H1 (cell line): ENCODE results near the gene SIPA1L3. TPM values are rescaled to one million over a fixed set of nuclear protein-coding genes. Genes with fewer than 3 reads are reported as not detected.

Source experiments
- CTCF ChIA-PET: fragments of 300-600 bp; sonication (Branson Sonifier 250); formaldehyde crosslinking; loops from one replicate; lab custom pipeline; 2021; ENCODE audit not compliant: partially characterized antibody; lab: Charles Lee
- POLR2A ChIA-PET: fragments of 300-600 bp; sonication (Branson Sonifier 250); formaldehyde crosslinking; loops from one replicate; lab custom pipeline; 2021; ENCODE audit warnings: inconsistent platforms; ENCODE audit not compliant: partially characterized antibody; lab: Charles Lee
- DNase-seq, 2 experiments: peaks; one replicate each; pipeline versions ENCODE4 v3.0.0 to v3.0.0-alpha.2; 2010 to 2022; ENCODE audit warnings: low spot score in 2 of 2, low read depth in 1 of 2, mixed read lengths in 1 of 2
- FAIRE-seq: peaks from 2 replicates; lab custom pipeline; 2011; peaks lifted over from hg19 to GRCh38; lab: Jason Lieb, UNC
- H2AFZ ChIP-seq: 2 replicates; pipeline ENCODE4 v1.8.1; 2012; ENCODE audit warnings: low read length, inconsistent platforms
- H2AK5ac ChIP-seq: 2 replicates; pipeline ENCODE4 v1.6.1; 2013; ENCODE audit warnings: low read depth, low read length
- H2BK120ac ChIP-seq: replicated peaks from 2 replicates; pipeline ENCODE3; 2013; ENCODE audit warnings: low read depth, low read length, inconsistent platforms
- H2BK12ac ChIP-seq: 2 replicates; pipeline ENCODE4 v1.6.1; 2013; ENCODE audit warnings: low read depth, low read length
- H2BK15ac ChIP-seq: 2 replicates; pipeline ENCODE4 v1.6.1; 2013; ENCODE audit warnings: low read length
- H2BK20ac ChIP-seq: 2 replicates; pipeline ENCODE4 v1.6.1; 2013; ENCODE audit warnings: low read length
- H2BK5ac ChIP-seq: 2 replicates; pipeline ENCODE4 v1.6.1; 2013; ENCODE audit warnings: low read depth, low read length
- H3K14ac ChIP-seq: 2 replicates; pipeline ENCODE4 v1.6.1; 2013; ENCODE audit warnings: inconsistent platforms; ENCODE audit not compliant: insufficient read length
- H3K18ac ChIP-seq: 2 replicates; pipeline ENCODE4 v1.6.1; 2013; ENCODE audit warnings: low read length; ENCODE audit errors: extremely low read depth
- H3K23ac ChIP-seq: 2 replicates; pipeline ENCODE4 v1.6.1; 2013; ENCODE audit warnings: inconsistent platforms; ENCODE audit not compliant: insufficient read length
- H3K23me2 ChIP-seq: 2 replicates; pipeline ENCODE4 v1.6.1; 2013; ENCODE audit warnings: low read depth, low read length
- H3K27ac ChIP-seq: 2 replicates; pipeline ENCODE4 v1.6.1; 2011; ENCODE audit warnings: low read depth, low read length, inconsistent platforms
- H3K27me3 ChIP-seq, 4 experiments: replicated peaks in 1 of 4; 1 replicate in 1 of 4; 2 replicates in 3 of 4; pipeline versions ENCODE4 v1.6.1 to v1.8.1; 2011 to 2013; ENCODE audit warnings: low read length in 3 of 4, mild to moderate bottlenecking in 3 of 4, inconsistent platforms in 2 of 4, mixed read lengths in 2 of 4, moderate library complexity in 1 of 4; ENCODE audit not compliant: control insufficient read depth in 3 of 4, insufficient read depth in 3 of 4; ENCODE audit errors: extremely low read depth in 1 of 4
- H3K36me3 ChIP-seq, 4 experiments: 2 replicates each; pipeline versions ENCODE4 v1.6.1 to v1.8.1; 2011 to 2013; ENCODE audit warnings: mild to moderate bottlenecking in 4 of 4, low read length in 3 of 4, moderate library complexity in 2 of 4, control low read depth in 1 of 4, inconsistent platforms in 1 of 4; ENCODE audit not compliant: insufficient read depth in 4 of 4, control insufficient read depth in 2 of 4
- H3K4ac ChIP-seq: replicated peaks from 2 replicates; pipeline ENCODE3; 2013; ENCODE audit warnings: low read length, low read depth, mixed read lengths, inconsistent platforms; ENCODE audit not compliant: insufficient read length
- H3K4me1 ChIP-seq, 4 experiments: replicated peaks in 1 of 4; 1 replicate in 1 of 4; 2 replicates in 3 of 4; pipeline versions ENCODE4 v1.6.1 to v1.8.1; 2011 to 2013; ENCODE audit warnings: low read length in 3 of 4, inconsistent platforms in 2 of 4, mixed read lengths in 1 of 4; ENCODE audit not compliant: insufficient read depth in 4 of 4, control insufficient read depth in 3 of 4
- H3K4me2 ChIP-seq, 2 experiments: 2 replicates each; pipeline versions ENCODE4 v1.6.1 to v1.8.1; 2011 to 2013; ENCODE audit warnings: low read depth in 2 of 2, low read length in 2 of 2, control low read depth in 1 of 2, inconsistent platforms in 1 of 2, mild to moderate bottlenecking in 1 of 2; ENCODE audit not compliant: insufficient read depth in 1 of 2
- H3K4me3 ChIP-seq, 4 experiments: fragments of 200-600, 300-600 bp in 1 of 4; sonication (generic), shearing (Covaris generic), sonication (Bioruptor Twin) in 1 of 4; 2 replicates each; pipeline versions ENCODE4 v1.5.1 to v1.8.1; 2011 to 2016; ENCODE audit warnings: low read length in 4 of 4, low read depth in 3 of 4, control low read depth in 2 of 4, inconsistent platforms in 2 of 4, mild to moderate bottlenecking in 2 of 4, mixed read lengths in 1 of 4, moderate library complexity in 1 of 4; ENCODE audit not compliant: insufficient read depth in 2 of 4; ENCODE audit errors: extremely low read depth in 1 of 4
- H3K56ac ChIP-seq: replicated peaks from 2 replicates; pipeline ENCODE3; 2013; ENCODE audit warnings: low read depth, mild to moderate bottlenecking, mixed read lengths, low read length, inconsistent platforms; ENCODE audit not compliant: insufficient read length
- H3K79me1 ChIP-seq: 2 replicates; pipeline ENCODE4 v1.6.1; 2013; ENCODE audit warnings: low read depth, low read length, control low read depth
- H3K79me2 ChIP-seq, 2 experiments: 2 replicates each; pipeline versions ENCODE4 v1.6.1 to v1.8.1; 2012 to 2013; ENCODE audit warnings: low read length in 2 of 2, mild to moderate bottlenecking in 2 of 2, inconsistent platforms in 1 of 2; ENCODE audit not compliant: insufficient read depth in 2 of 2, control insufficient read depth in 1 of 2
- H3K9ac ChIP-seq, 4 experiments: replicated peaks in 1 of 4; 1 replicate in 1 of 4; 2 replicates in 3 of 4; pipeline versions ENCODE4 v1.6.1 to v1.8.1; 2011 to 2013; ENCODE audit warnings: low read depth in 3 of 4, low read length in 3 of 4, control low read depth in 2 of 4, mild to moderate bottlenecking in 2 of 4, moderate library complexity in 2 of 4, inconsistent platforms in 1 of 4; ENCODE audit errors: extremely low read depth in 1 of 4
- H3K9me3 ChIP-seq, 2 experiments: 2 replicates each; pipeline versions ENCODE4 v1.6.1 to v1.8.1; 2012 to 2013; ENCODE audit warnings: mild to moderate bottlenecking in 2 of 2, moderate library complexity in 2 of 2, control low read depth in 1 of 2, inconsistent platforms in 1 of 2, low read depth in 1 of 2, low read length in 1 of 2, mixed read lengths in 1 of 2; ENCODE audit not compliant: insufficient read depth in 2 of 2
- H4K20me1 ChIP-seq, 2 experiments: replicated peaks in 1 of 2; 2 replicates each; pipeline versions ENCODE3 to v1.8.1; 2011 to 2013; ENCODE audit warnings: inconsistent platforms in 2 of 2, low read length in 2 of 2, mild to moderate bottlenecking in 1 of 2; ENCODE audit not compliant: insufficient read depth in 2 of 2, control insufficient read depth in 1 of 2
- H4K5ac ChIP-seq: 2 replicates; pipeline ENCODE4 v1.6.1; 2013; ENCODE audit warnings: low read length, low read depth, mixed read lengths, inconsistent platforms; ENCODE audit not compliant: insufficient read length
- H4K8ac ChIP-seq: 2 replicates; pipeline ENCODE4 v1.8.0; 2013; ENCODE audit warnings: mild to moderate bottlenecking, moderate library complexity, low read length, inconsistent platforms; ENCODE audit not compliant: insufficient read depth; ENCODE audit errors: extremely low read depth
- H4K91ac ChIP-seq: replicated peaks from 2 replicates; pipeline ENCODE3; 2013; ENCODE audit warnings: low read length, mixed read lengths, inconsistent platforms; ENCODE audit not compliant: insufficient read length
- ATF2 ChIP-seq: IDR thresholded peaks from 2 replicates; pipeline ENCODE4 v1.6.1; 2012; ENCODE audit warnings: low read length, inconsistent platforms
- BRCA1 ChIP-seq: IDR thresholded peaks from 2 replicates; pipeline ENCODE4 v1.6.1; 2012; ENCODE audit warnings: low read depth, low read length, improper control_type of control experiment
- CEBPB ChIP-seq: IDR thresholded peaks from 2 replicates; pipeline ENCODE4 v1.6.1; 2012; ENCODE audit warnings: low read depth, low read length
- HDAC2 ChIP-seq, 2 experiments: fragments of 300-600 bp in 1 of 2; sonication (generic) in 1 of 2; IDR thresholded peaks; 2 replicates each; pipeline ENCODE4 v1.6.1; 2011 to 2012; ENCODE audit warnings: low read depth in 2 of 2, low read length in 2 of 2, mild to moderate bottlenecking in 2 of 2, moderate library complexity in 2 of 2, borderline replicate concordance in 1 of 2, inconsistent platforms in 1 of 2
- NANOG ChIP-seq: IDR thresholded peaks from 2 replicates; pipeline ENCODE4 v1.6.1; 2011; ENCODE audit warnings: low read length, low read depth, mild to moderate bottlenecking, inconsistent platforms; ENCODE audit not compliant: insufficient read depth, poor library complexity, severe bottlenecking
- SP2 ChIP-seq: IDR thresholded peaks from 2 replicates; pipeline ENCODE4 v1.6.1; 2012; ENCODE audit warnings: mild to moderate bottlenecking, low read length, inconsistent platforms
- TCF12 ChIP-seq: IDR thresholded peaks from 2 replicates; pipeline ENCODE4 v1.6.1; 2011; ENCODE audit warnings: low read depth, mild to moderate bottlenecking, low read length
- USF2 ChIP-seq: IDR thresholded peaks from 2 replicates; pipeline ENCODE4 v1.6.1; 2011; ENCODE audit warnings: low read length, improper control_type of control experiment
- WGBS, 2 experiments: shearing (Covaris generic) in 1 of 2; methylation state at CpG; one replicate each; pipeline versions ENCODE4 v1.1.6 to v1.1.7; 2013 to 2015; ENCODE audit warnings: low lambda C conversion rate in 2 of 2, mixed read lengths in 2 of 2, inconsistent platforms in 1 of 2, low coverage in 1 of 2, missing lambda C conversion rate in 1 of 2; ENCODE audit not compliant: insufficient replicate concordance in 2 of 2, insufficient coverage in 1 of 2, insufficient read length in 1 of 2; ENCODE audit errors: extremely low coverage in 1 of 2, missing lambda C conversion rate in 1 of 2; 5-methylcytosine and 5-hydroxymethylcytosine counted together
- polyA plus RNA-seq, 7 experiments: library from polyadenylated mRNA; depleted of rRNA in 3 of 7; stranded (reverse) in 5 of 7; unstranded in 2 of 7; fragments of >200 nt in 5 of 7; fragments of 200-250 nt in 2 of 7; gene quantifications; 1 replicate in 5 of 7; 2 replicates in 1 of 7; 4 replicates in 1 of 7; pipeline versions ENCODE4 v1.2.1 to v1.2.3, GENCODE V29; 2011 to 2013; ENCODE audit warnings: missing spikeins in 2 of 7, mixed read lengths in 2 of 7
- total RNA-seq: library from RNA; stranded (reverse); fragmentation: NEBNext Ultra II Directional; extraction: Animal tissue kit (Norgen Biotek cat#: 25700); gene quantifications from 2 replicates; pipeline ENCODE4 v1.2.1, GENCODE V29; 2021

Gene SIPA1L3
- total and polyA plus RNA-seq, 2 of the 8 experiments (the other 6 are each of a cell fraction or from before 2014, with no cell fraction given): 15.0 to 54.9 TPM

GRCh38 chr19:37957176-37957575 lies 50.2 kb downstream of the SIPA1L3 start:
- H2AFZ ChIP-seq: no peak overlapping the region
- 83% methylated on average over 1 of the region's 1 CpG; no CpG with 5 or more reads in 1 of the 2 experiments for WGBS, 2 experiments
- H2BK120ac ChIP-seq: no peak overlapping the region
- H4K20me1 ChIP-seq: peaks cover 0 to 4% of the 10 kb centered on the region in 2 experiments
- no peak for DNase-seq
- no peak for FAIRE-seq
- H2BK5ac ChIP-seq: no peak overlapping the region
- no peak overlapping the region for H2BK20ac ChIP-seq
- H2BK12ac ChIP-seq: no peak overlapping the region
- peaks cover 3 to 12% (median 7%) of the 10 kb centered on the region in 4 experiments; a peak in 6 of 7 replicates for H3K4me1 ChIP-seq
- no peak overlapping the region for H2BK15ac ChIP-seq
- no peak overlapping the region for H3K56ac ChIP-seq
- H2AK5ac ChIP-seq: no peak overlapping the region
- no peak overlapping the region for H3K9ac ChIP-seq
- H4K8ac ChIP-seq: no peak overlapping the region
- peaks cover 0 to 2% (median 0%) of the 10 kb centered on the region in 4 experiments; a peak in 1 of 8 replicates for H3K36me3 ChIP-seq
- H3K27ac ChIP-seq: no peak overlapping the region
- peaks cover 5 to 76% of the 10 kb centered on the region in 2 experiments for H3K79me2 ChIP-seq
- no peak overlapping the region for H3K4me2 ChIP-seq
- no peak overlapping the region for H3K14ac ChIP-seq
- POLR2A ChIA-PET: interaction anchor here (0.8 kb wide), 1 partner anchor 50 kb away, joined by 4 read pairs; the partner anchor contains the start of genes SIPA1L3 and WDR87
- H3K23me2 ChIP-seq: no peaks in the 10 kb centered on the region
- no peaks in the 10 kb centered on the region for H3K27me3 ChIP-seq
- no peak overlapping the region for H3K4ac ChIP-seq
- H4K91ac ChIP-seq: no peak overlapping the region
- CTCF ChIA-PET: interaction anchor here (0.6 kb wide), 1 partner anchor 176 kb away, joined by 5 read pairs; no protein-coding TSS in a partner anchor
- H3K4me3 ChIP-seq: no peak overlapping the region
- no peak overlapping the region for H3K18ac ChIP-seq
- H3K79me1 ChIP-seq: no peaks in the 10 kb centered on the region
- H4K5ac ChIP-seq: no peak overlapping the region
- 0 out of 4 replicates have a peak, but pooled peaks cover 0 to 3% of the 10 kb centered on the region in 2 experiments for H3K9me3 ChIP-seq
- TF ChIP-seq SP2 (no peak), NANOG (no peak), USF2 (no peak), CEBPB (no peak), TCF12 (no peak), BRCA1 (no peak), ATF2 (no peak), HDAC2 (IDR thresholded peaks at IDR 0.05; ENCODE audit: borderline replicate concordance in 1 of 2, low read depth in 2 of 2, low read length in 2 of 2) (no peak)
- TF ChIP-seq, all 59 proteins: peak for 0
- no peak overlapping the region for H3K23ac ChIP-seq
